Fibroblast of skin of back (primary cell): ENCODE data around the gene OR1I1.

Experiments used
- DNase-seq: peaks from one replicate; pipeline ENCODE4 v3.0.0-alpha.2; 2013

The OR1I1 gene

GRCh38 chr19:15118789-15119494 lies 36.9 kb downstream of the OR1I1 start:
- DNase-seq, result no peak

GRCh38 chr19:15120135-15121026 lies 38.4 kb downstream of the OR1I1 start:
- DNase-seq, result no peak

GRCh38 chr19:15122331-15123030 lies 40.5 kb downstream of the OR1I1 start:
- DNase-seq, result no peak

- no peak for DNase-seq
Measured at GRCh38 chr19:15123031-15123890, 41.2 kb downstream of the OR1I1 start.

GRCh38 chr19:15123900-15124299 lies 41.9 kb downstream of the OR1I1 start:
- no peak for DNase-seq

GRCh38 chr19:15124572-15125231 lies 42.7 kb downstream of the OR1I1 start:
- DNase-seq, result no peak

- peak; percentile 98 for DNase-seq
Measured at GRCh38 chr19:15125232-15126067, 43.4 kb downstream of the OR1I1 start.

- DNase-seq, result no peak
Measured at GRCh38 chr19:15126131-15126910, 44.3 kb downstream of the OR1I1 start.

- DNase-seq, result no peak
Measured at GRCh38 chr19:15128162-15128770, 46.3 kb downstream of the OR1I1 start.

- no peak for DNase-seq
Measured at GRCh38 chr19:15129856-15130585, 48.0 kb downstream of the OR1I1 start.

GRCh38 chr19:15136234-15136954 lies 54.4 kb downstream of the OR1I1 start:
- DNase-seq, result peak; percentile 74

- DNase-seq, result peak; percentile 69
Measured at GRCh38 chr19:15137777-15138176, 55.8 kb downstream of the OR1I1 start.

GRCh38 chr19:15138427-15138826 lies 56.4 kb downstream of the OR1I1 start:
- DNase-seq, result peak; percentile 74

GRCh38 chr19:15141143-15141542 lies 59.1 kb downstream of the OR1I1 start:
- DNase-seq, result no peak

- DNase-seq, result no peak
Measured at GRCh38 chr19:15142313-15142712, 60.3 kb downstream of the OR1I1 start.
